ENCODE data around the gene RUNX3. TPM values are rescaled to one million over a fixed set of nuclear protein-coding genes. Genes with fewer than 3 reads are reported as not detected.
"Not testable (repeated sequence)": the region's sequence is repeated elsewhere in the genome, so short reads cannot be mapped to it uniquely, and the experiment has no call there.

RUNX3 gene
- total RNA-seq, result 2.0 TPM

- intact Hi-C loops (cut with DNase I), result loop anchor here (5.0 to 10.0 kb wide), 2 partner anchors 274 to 1272 kb away; no protein-coding TSS in a partner anchor
- peak; percentile 74 for DNase-seq (ENCODE audit: low spot score)
- peak; percentile 58 for ATAC-seq
Observed at GRCh38 chr1:24930260-24931145, at the start of gene RUNX3. Gene RUNX3 (minus strand): TSS chr1:24930276. CDS start chr1:24929868, 408 bp downstream.

- intact Hi-C loops (cut with DNase I); ATAC-seq; DNase-seq (ENCODE audit: low spot score): not testable (repeated sequence)
Observed at GRCh38 chr1:24979232-24979631, 49.2 kb upstream of the RUNX3 start.

GRCh38 chr1:24978383-24979032 is 48.4 kb upstream of the RUNX3 start:
- ATAC-seq, result no peak
- intact Hi-C loops (cut with DNase I), result no loop called here
- no peak for DNase-seq (ENCODE audit: low spot score)

GRCh38 chr1:24975391-24975790 is 45.3 kb upstream of the RUNX3 start:
- intact Hi-C loops (cut with DNase I), result no loop called here
- DNase-seq (ENCODE audit: low spot score) (no peak), ATAC-seq (no peak)

- ATAC-seq (no peak), DNase-seq (ENCODE audit: low spot score) (no peak)
- intact Hi-C loops (cut with DNase I), result no loop called here
Observed at GRCh38 chr1:24973315-24973714, 43.2 kb upstream of the RUNX3 start.

GRCh38 chr1:24972915-24973242 is 42.8 kb upstream of the RUNX3 start:
- intact Hi-C loops (cut with DNase I), result no loop called here
- no peak for DNase-seq (ENCODE audit: low spot score)
- no peak for ATAC-seq

- ATAC-seq, result no peak
- DNase-seq (ENCODE audit: low spot score), result no peak
- intact Hi-C loops (cut with DNase I), result no loop called here
Observed at GRCh38 chr1:24972221-24972914, 42.3 kb upstream of the RUNX3 start.

GRCh38 chr1:24970926-24971875 is 41.1 kb upstream of the RUNX3 start:
- intact Hi-C loops (cut with DNase I), result no loop called here
- no peak for ATAC-seq
- no peak for DNase-seq (ENCODE audit: low spot score)

- ATAC-seq, result no peak
- DNase-seq (ENCODE audit: low spot score), result no peak
- intact Hi-C loops (cut with DNase I), result no loop called here
Observed at GRCh38 chr1:24970399-24970753, 40.3 kb upstream of the RUNX3 start.

GRCh38 chr1:24969596-24970398 is 39.7 kb upstream of the RUNX3 start:
- ATAC-seq, result no peak
- intact Hi-C loops (cut with DNase I), result no loop called here
- no peak for DNase-seq (ENCODE audit: low spot score)

- DNase-seq (ENCODE audit: low spot score), result no peak
- ATAC-seq, result no peak
- intact Hi-C loops (cut with DNase I), result no loop called here
Observed at GRCh38 chr1:24968941-24969585, 39.0 kb upstream of the RUNX3 start.

- intact Hi-C loops (cut with DNase I), result no loop called here
- no peak for DNase-seq (ENCODE audit: low spot score)
- no peak for ATAC-seq
Observed at GRCh38 chr1:24967962-24968361, 37.9 kb upstream of the RUNX3 start.

GRCh38 chr1:24967555-24967954 is 37.5 kb upstream of the RUNX3 start:
- DNase-seq (ENCODE audit: low spot score), result no peak
- intact Hi-C loops (cut with DNase I), result no loop called here
- ATAC-seq, result no peak

- ATAC-seq (no peak), DNase-seq (ENCODE audit: low spot score) (no peak)
- intact Hi-C loops (cut with DNase I), result no loop called here
Observed at GRCh38 chr1:24966724-24967346, 36.8 kb upstream of the RUNX3 start.

- intact Hi-C loops (cut with DNase I), result no loop called here
- DNase-seq (ENCODE audit: low spot score), result no peak
- no peak for ATAC-seq
Observed at GRCh38 chr1:24966121-24966723, 36.1 kb upstream of the RUNX3 start.

GRCh38 chr1:24965571-24965930 is 35.5 kb upstream of the RUNX3 start:
- DNase-seq (ENCODE audit: low spot score) (no peak), ATAC-seq (no peak)
- intact Hi-C loops (cut with DNase I), result no loop called here

All from sciatic nerve (tissue), 2 donors.